Measurements from ENCODE around the gene NFILZ. TPM values are rescaled to one million over a fixed set of nuclear protein-coding genes. Genes with fewer than 3 reads are reported as not detected.
"Not testable (repeated sequence)": the region's sequence is repeated elsewhere in the genome, so short reads cannot be mapped to it uniquely, and the experiment has no call there.

Gene NFILZ
- total RNA-seq, 1 donor from 2014 or later = not detected

DNA sequence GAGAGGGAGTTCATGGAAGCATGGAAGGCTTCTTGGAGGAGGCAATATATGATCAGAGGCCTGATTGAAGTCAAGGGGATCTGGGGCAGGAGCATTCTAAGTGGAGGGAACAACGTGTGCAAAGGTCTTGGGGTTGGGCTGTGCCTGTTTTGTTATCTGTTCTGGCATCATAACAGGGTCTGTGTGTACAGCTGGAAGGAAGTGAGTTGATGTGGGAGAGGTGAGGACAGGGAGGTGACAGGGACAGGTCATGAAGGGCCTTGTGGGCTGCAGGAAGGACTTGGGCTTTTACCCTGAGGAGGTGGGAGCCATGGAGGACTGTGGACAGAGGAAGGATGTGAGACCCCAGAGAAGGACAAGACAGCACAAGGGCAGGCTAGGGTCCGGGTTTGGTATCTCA lies 1.2 kb upstream of the NFILZ start:
- Histone ChIP-seq H3K4me1 (no peaks in the 10 kb centered on the region), H3K27me3 (ENCODE audit: low read depth) (no peaks in the 10 kb centered on the region), H3K4me3 (no peak overlapping the region), H3K9me3 (replicated peaks) (peaks cover 36% of the 10 kb centered on the region), H3K27ac (replicated peaks) (no peak overlapping the region), H3K36me3 (no peaks in the 10 kb centered on the region)
- intact Hi-C loops (cut with micrococcal nuclease) = no loop called here
- TF ChIP-seq, protein P1, sequence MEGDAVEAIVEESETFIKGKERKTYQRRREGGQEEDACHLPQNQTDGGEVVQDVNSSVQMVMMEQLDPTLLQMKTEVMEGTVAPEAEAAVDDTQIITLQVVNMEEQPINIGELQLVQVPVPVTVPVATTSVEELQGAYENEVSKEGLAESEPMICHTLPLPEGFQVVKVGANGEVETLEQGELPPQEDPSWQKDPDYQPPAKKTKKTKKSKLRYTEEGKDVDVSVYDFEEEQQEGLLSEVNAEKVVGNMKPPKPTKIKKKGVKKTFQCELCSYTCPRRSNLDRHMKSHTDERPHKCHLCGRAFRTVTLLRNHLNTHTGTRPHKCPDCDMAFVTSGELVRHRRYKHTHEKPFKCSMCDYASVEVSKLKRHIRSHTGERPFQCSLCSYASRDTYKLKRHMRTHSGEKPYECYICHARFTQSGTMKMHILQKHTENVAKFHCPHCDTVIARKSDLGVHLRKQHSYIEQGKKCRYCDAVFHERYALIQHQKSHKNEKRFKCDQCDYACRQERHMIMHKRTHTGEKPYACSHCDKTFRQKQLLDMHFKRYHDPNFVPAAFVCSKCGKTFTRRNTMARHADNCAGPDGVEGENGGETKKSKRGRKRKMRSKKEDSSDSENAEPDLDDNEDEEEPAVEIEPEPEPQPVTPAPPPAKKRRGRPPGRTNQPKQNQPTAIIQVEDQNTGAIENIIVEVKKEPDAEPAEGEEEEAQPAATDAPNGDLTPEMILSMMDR (IDR thresholded peaks at IDR 0.05; ENCODE audit: borderline replicate concordance) = no peak
- no peak for DNase-seq

DNA sequence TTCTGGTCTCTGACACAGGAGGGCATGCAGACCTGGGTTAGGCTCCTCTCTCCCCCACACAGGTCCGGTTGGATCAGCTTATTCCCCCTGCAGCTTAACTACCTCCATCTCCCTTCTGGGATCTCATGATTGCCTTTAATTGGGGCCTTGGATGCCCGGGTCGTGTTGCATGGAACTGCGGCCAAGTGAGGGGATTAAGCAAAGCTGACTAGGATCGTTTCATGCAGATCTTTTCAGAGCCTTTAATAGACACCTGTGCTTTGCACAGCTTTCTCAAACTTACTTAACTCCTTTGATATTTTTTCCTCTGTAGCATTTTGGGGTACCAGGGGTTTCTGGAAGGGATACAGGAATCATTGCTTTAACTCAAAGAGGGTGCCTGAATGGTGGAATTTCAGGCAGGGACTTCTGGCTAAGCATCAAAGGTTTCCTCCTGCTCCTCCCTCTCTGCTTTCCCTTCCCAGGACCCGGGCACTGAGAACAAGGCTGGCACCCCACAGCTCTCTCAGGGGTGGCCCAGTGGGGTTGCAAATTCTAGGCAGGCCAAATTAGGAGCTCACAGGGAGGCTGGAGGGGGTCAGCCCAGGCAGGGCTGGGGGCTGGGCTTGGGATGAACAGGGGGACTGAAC lies 477 bp downstream of the NFILZ start:
- intact Hi-C loops (cut with micrococcal nuclease) = no loop called here
- H3K27ac ChIP-seq (replicated peaks) = no peak overlapping the region
- TF ChIP-seq, protein P1 (IDR thresholded peaks at IDR 0.05; ENCODE audit: borderline replicate concordance) = no peak

DNA sequence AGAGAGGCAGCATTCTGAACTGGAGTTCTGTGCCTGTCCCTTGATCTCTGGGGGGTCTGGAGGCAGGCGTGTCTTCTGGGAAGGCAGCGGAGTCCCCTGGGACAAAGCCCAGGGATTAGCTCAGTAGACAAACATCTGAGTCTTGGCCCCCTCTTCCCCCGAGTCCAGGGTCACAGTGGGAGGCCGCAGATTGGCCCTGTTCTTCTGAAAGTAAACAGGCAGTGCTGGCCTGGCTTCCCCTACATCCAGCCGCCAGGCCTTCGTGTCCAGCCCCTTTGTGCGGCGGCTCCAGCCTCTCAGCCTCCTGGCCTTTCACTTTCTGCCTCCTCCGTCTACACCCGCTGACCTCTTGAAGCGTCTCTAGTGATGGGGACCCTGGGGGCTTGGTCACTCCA lies 989 bp downstream of the NFILZ start:
- Histone ChIP-seq H3K36me3 (no peaks in the 10 kb centered on the region), H3K27me3 (ENCODE audit: low read depth) (no peaks in the 10 kb centered on the region), H3K9me3 (replicated peaks) (peaks cover 36% of the 10 kb centered on the region), H3K4me1 (no peaks in the 10 kb centered on the region), H3K4me3 (no peak overlapping the region), H3K27ac (replicated peaks) (no peak overlapping the region)
- intact Hi-C loops (cut with micrococcal nuclease) = no loop called here
- DNase-seq = no peak
- TF ChIP-seq, protein P1 (IDR thresholded peaks at IDR 0.05; ENCODE audit: borderline replicate concordance) = no peak

More for the DNA sequence above, 477 bp downstream of the NFILZ start:
- Histone ChIP-seq H3K36me3 (no peaks in the 10 kb centered on the region), H3K4me1 (no peaks in the 10 kb centered on the region), H3K9me3 (replicated peaks) (peaks cover 36% of the 10 kb centered on the region), H3K4me3 (no peak overlapping the region), H3K27me3 (ENCODE audit: low read depth) (no peaks in the 10 kb centered on the region)
- DNase-seq = no peak

DNA sequence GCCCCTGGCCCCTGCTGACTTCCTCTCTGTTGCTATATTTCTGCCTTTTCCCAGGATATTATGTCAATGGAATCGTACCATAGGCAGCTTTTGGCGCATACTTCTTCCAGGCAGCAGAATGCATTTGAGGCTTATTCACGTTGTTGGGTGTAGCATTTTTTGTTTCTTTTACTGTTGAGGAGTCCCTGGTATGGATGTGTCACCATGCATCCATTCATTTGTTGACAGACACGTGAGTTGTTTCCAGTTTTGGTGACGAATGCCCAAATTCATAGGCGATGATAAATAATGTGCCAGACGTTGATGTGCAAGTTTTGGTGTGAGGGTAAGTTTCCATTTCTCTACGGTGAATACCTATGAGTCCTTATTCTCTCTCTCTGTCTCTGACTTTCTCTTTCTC lies 5.0 kb downstream of the NFILZ start:
- Histone ChIP-seq H3K9me3 (replicated peaks) (peaks cover 10% of the 10 kb centered on the region), H3K27me3 (ENCODE audit: low read depth) (peaks cover 17% of the 10 kb centered on the region), H3K4me3 (no peak overlapping the region), H3K27ac (replicated peaks) (no peak overlapping the region), H3K4me1 (no peaks in the 10 kb centered on the region), H3K36me3 (no peaks in the 10 kb centered on the region)
- TF ChIP-seq, protein P1 (IDR thresholded peaks at IDR 0.05; ENCODE audit: borderline replicate concordance) = no peak
- intact Hi-C loops (cut with micrococcal nuclease) = no loop called here
- DNase-seq = no peak

DNA sequence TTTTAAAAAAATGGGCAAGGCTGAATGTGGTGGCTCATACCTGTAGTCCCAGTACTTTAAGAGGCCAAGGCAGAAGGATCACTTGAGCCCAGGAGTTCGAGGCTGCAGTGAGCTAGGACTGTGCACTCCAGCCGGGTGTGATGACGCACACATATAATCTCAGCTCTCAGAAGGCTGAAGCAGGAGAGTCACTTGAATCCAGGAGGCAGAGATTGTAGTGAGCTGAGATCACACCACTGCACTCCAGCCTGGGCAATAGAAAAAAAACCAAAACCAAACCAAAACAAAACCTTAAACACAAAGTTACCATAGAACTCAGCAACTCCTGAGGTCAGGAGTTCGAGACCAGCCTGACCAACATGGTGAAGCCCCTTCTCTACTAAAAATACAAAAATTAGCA lies 6.6 kb downstream of the NFILZ start:
- Histone ChIP-seq H3K27me3 (ENCODE audit: low read depth) (peaks cover 28% of the 10 kb centered on the region), H3K9me3 (replicated peaks) (peaks cover 10% of the 10 kb centered on the region)
- H3K27ac ChIP-seq (replicated peaks); H3K4me1 ChIP-seq; DNase-seq; H3K36me3 ChIP-seq; H3K4me3 ChIP-seq; intact Hi-C loops (cut with micrococcal nuclease): not testable (repeated sequence)

DNA sequence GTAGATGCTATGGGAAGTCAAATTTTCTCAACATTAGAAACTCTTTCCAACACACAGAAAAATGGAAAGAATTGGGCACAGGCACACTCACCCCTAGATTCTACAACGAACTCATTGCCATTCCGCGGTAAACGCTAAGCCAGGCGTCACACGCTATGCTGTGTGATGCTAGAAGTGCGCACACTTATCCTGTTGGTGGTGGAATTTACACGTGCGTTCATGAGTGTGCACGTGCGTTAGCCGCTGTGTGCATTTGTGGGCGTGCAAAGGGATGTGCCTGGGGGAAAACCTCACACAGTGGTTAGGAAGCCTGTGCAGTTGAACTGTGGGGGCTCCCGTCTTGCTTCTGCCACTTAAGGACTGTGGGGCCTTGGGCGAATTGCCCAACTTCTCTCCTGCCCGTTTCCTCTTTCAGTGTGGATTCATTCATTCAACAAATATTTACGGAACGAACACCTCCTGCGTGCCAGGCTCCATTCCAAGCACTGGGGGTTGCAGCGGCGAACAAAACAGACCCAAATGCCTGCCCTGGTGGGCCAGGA lies 7.7 kb downstream of the NFILZ start:
- Histone ChIP-seq H3K27me3 (ENCODE audit: low read depth) (peaks cover 28% of the 10 kb centered on the region), H3K9me3 (replicated peaks) (peaks cover 18% of the 10 kb centered on the region), H3K27ac (replicated peaks) (no peak overlapping the region), H3K4me3 (no peak overlapping the region), H3K4me1 (no peaks in the 10 kb centered on the region), H3K36me3 (no peaks in the 10 kb centered on the region)
- intact Hi-C loops (cut with micrococcal nuclease) = no loop called here
- TF ChIP-seq, protein P1 (IDR thresholded peaks at IDR 0.05; ENCODE audit: borderline replicate concordance) = no peak
- DNase-seq = peak; percentile 39
